H1 (cell line): ENCODE results near the gene F8. TPM values are rescaled to one million over a fixed set of nuclear protein-coding genes. Genes with fewer than 3 reads are reported as not detected.

Source experiments
- CTCF ChIA-PET: fragments of 300-600 bp; sonication (Branson Sonifier 250); formaldehyde crosslinking; loops from one replicate; lab custom pipeline; 2021; ENCODE audit not compliant: partially characterized antibody; lab: Charles Lee
- POLR2A ChIA-PET: fragments of 300-600 bp; sonication (Branson Sonifier 250); formaldehyde crosslinking; loops from one replicate; lab custom pipeline; 2021; ENCODE audit warnings: inconsistent platforms; ENCODE audit not compliant: partially characterized antibody; lab: Charles Lee
- DNase-seq, 2 experiments: peaks; one replicate each; pipeline versions ENCODE4 v3.0.0 to v3.0.0-alpha.2; 2010 to 2022; ENCODE audit warnings: low spot score in 2 of 2, low read depth in 1 of 2, mixed read lengths in 1 of 2
- FAIRE-seq: peaks from 2 replicates; lab custom pipeline; 2011; peaks lifted over from hg19 to GRCh38; lab: Jason Lieb, UNC
- H2AFZ ChIP-seq: 2 replicates; pipeline ENCODE4 v1.8.1; 2012; ENCODE audit warnings: low read length, inconsistent platforms
- H2AK5ac ChIP-seq: 2 replicates; pipeline ENCODE4 v1.6.1; 2013; ENCODE audit warnings: low read depth, low read length
- H2BK120ac ChIP-seq: replicated peaks from 2 replicates; pipeline ENCODE3; 2013; ENCODE audit warnings: low read depth, low read length, inconsistent platforms
- H2BK12ac ChIP-seq: 2 replicates; pipeline ENCODE4 v1.6.1; 2013; ENCODE audit warnings: low read depth, low read length
- H2BK15ac ChIP-seq: 2 replicates; pipeline ENCODE4 v1.6.1; 2013; ENCODE audit warnings: low read length
- H2BK20ac ChIP-seq: 2 replicates; pipeline ENCODE4 v1.6.1; 2013; ENCODE audit warnings: low read length
- H2BK5ac ChIP-seq: 2 replicates; pipeline ENCODE4 v1.6.1; 2013; ENCODE audit warnings: low read depth, low read length
- H3K14ac ChIP-seq: 2 replicates; pipeline ENCODE4 v1.6.1; 2013; ENCODE audit warnings: inconsistent platforms; ENCODE audit not compliant: insufficient read length
- H3K18ac ChIP-seq: 2 replicates; pipeline ENCODE4 v1.6.1; 2013; ENCODE audit warnings: low read length; ENCODE audit errors: extremely low read depth
- H3K23ac ChIP-seq: 2 replicates; pipeline ENCODE4 v1.6.1; 2013; ENCODE audit warnings: inconsistent platforms; ENCODE audit not compliant: insufficient read length
- H3K23me2 ChIP-seq: 2 replicates; pipeline ENCODE4 v1.6.1; 2013; ENCODE audit warnings: low read depth, low read length
- H3K27ac ChIP-seq: 2 replicates; pipeline ENCODE4 v1.6.1; 2011; ENCODE audit warnings: low read depth, low read length, inconsistent platforms
- H3K27me3 ChIP-seq, 4 experiments: replicated peaks in 1 of 4; 1 replicate in 1 of 4; 2 replicates in 3 of 4; pipeline versions ENCODE4 v1.6.1 to v1.8.1; 2011 to 2013; ENCODE audit warnings: low read length in 3 of 4, mild to moderate bottlenecking in 3 of 4, inconsistent platforms in 2 of 4, mixed read lengths in 2 of 4, moderate library complexity in 1 of 4; ENCODE audit not compliant: control insufficient read depth in 3 of 4, insufficient read depth in 3 of 4; ENCODE audit errors: extremely low read depth in 1 of 4
- H3K36me3 ChIP-seq, 4 experiments: 2 replicates each; pipeline versions ENCODE4 v1.6.1 to v1.8.1; 2011 to 2013; ENCODE audit warnings: mild to moderate bottlenecking in 4 of 4, low read length in 3 of 4, moderate library complexity in 2 of 4, control low read depth in 1 of 4, inconsistent platforms in 1 of 4; ENCODE audit not compliant: insufficient read depth in 4 of 4, control insufficient read depth in 2 of 4
- H3K4ac ChIP-seq: replicated peaks from 2 replicates; pipeline ENCODE3; 2013; ENCODE audit warnings: low read length, low read depth, mixed read lengths, inconsistent platforms; ENCODE audit not compliant: insufficient read length
- H3K4me1 ChIP-seq, 4 experiments: replicated peaks in 1 of 4; 1 replicate in 1 of 4; 2 replicates in 3 of 4; pipeline versions ENCODE4 v1.6.1 to v1.8.1; 2011 to 2013; ENCODE audit warnings: low read length in 3 of 4, inconsistent platforms in 2 of 4, mixed read lengths in 1 of 4; ENCODE audit not compliant: insufficient read depth in 4 of 4, control insufficient read depth in 3 of 4
- H3K4me2 ChIP-seq, 2 experiments: 2 replicates each; pipeline versions ENCODE4 v1.6.1 to v1.8.1; 2011 to 2013; ENCODE audit warnings: low read depth in 2 of 2, low read length in 2 of 2, control low read depth in 1 of 2, inconsistent platforms in 1 of 2, mild to moderate bottlenecking in 1 of 2; ENCODE audit not compliant: insufficient read depth in 1 of 2
- H3K4me3 ChIP-seq, 4 experiments: fragments of 200-600, 300-600 bp in 1 of 4; sonication (generic), shearing (Covaris generic), sonication (Bioruptor Twin) in 1 of 4; 2 replicates each; pipeline versions ENCODE4 v1.5.1 to v1.8.1; 2011 to 2016; ENCODE audit warnings: low read length in 4 of 4, low read depth in 3 of 4, control low read depth in 2 of 4, inconsistent platforms in 2 of 4, mild to moderate bottlenecking in 2 of 4, mixed read lengths in 1 of 4, moderate library complexity in 1 of 4; ENCODE audit not compliant: insufficient read depth in 2 of 4; ENCODE audit errors: extremely low read depth in 1 of 4
- H3K56ac ChIP-seq: replicated peaks from 2 replicates; pipeline ENCODE3; 2013; ENCODE audit warnings: low read depth, mild to moderate bottlenecking, mixed read lengths, low read length, inconsistent platforms; ENCODE audit not compliant: insufficient read length
- H3K79me1 ChIP-seq: 2 replicates; pipeline ENCODE4 v1.6.1; 2013; ENCODE audit warnings: low read depth, low read length, control low read depth
- H3K79me2 ChIP-seq, 2 experiments: 2 replicates each; pipeline versions ENCODE4 v1.6.1 to v1.8.1; 2012 to 2013; ENCODE audit warnings: low read length in 2 of 2, mild to moderate bottlenecking in 2 of 2, inconsistent platforms in 1 of 2; ENCODE audit not compliant: insufficient read depth in 2 of 2, control insufficient read depth in 1 of 2
- H3K9ac ChIP-seq, 4 experiments: replicated peaks in 1 of 4; 1 replicate in 1 of 4; 2 replicates in 3 of 4; pipeline versions ENCODE4 v1.6.1 to v1.8.1; 2011 to 2013; ENCODE audit warnings: low read depth in 3 of 4, low read length in 3 of 4, control low read depth in 2 of 4, mild to moderate bottlenecking in 2 of 4, moderate library complexity in 2 of 4, inconsistent platforms in 1 of 4; ENCODE audit errors: extremely low read depth in 1 of 4
- H3K9me3 ChIP-seq, 2 experiments: 2 replicates each; pipeline versions ENCODE4 v1.6.1 to v1.8.1; 2012 to 2013; ENCODE audit warnings: mild to moderate bottlenecking in 2 of 2, moderate library complexity in 2 of 2, control low read depth in 1 of 2, inconsistent platforms in 1 of 2, low read depth in 1 of 2, low read length in 1 of 2, mixed read lengths in 1 of 2; ENCODE audit not compliant: insufficient read depth in 2 of 2
- H4K20me1 ChIP-seq, 2 experiments: replicated peaks in 1 of 2; 2 replicates each; pipeline versions ENCODE3 to v1.8.1; 2011 to 2013; ENCODE audit warnings: inconsistent platforms in 2 of 2, low read length in 2 of 2, mild to moderate bottlenecking in 1 of 2; ENCODE audit not compliant: insufficient read depth in 2 of 2, control insufficient read depth in 1 of 2
- H4K5ac ChIP-seq: 2 replicates; pipeline ENCODE4 v1.6.1; 2013; ENCODE audit warnings: low read length, low read depth, mixed read lengths, inconsistent platforms; ENCODE audit not compliant: insufficient read length
- H4K8ac ChIP-seq: 2 replicates; pipeline ENCODE4 v1.8.0; 2013; ENCODE audit warnings: mild to moderate bottlenecking, moderate library complexity, low read length, inconsistent platforms; ENCODE audit not compliant: insufficient read depth; ENCODE audit errors: extremely low read depth
- H4K91ac ChIP-seq: replicated peaks from 2 replicates; pipeline ENCODE3; 2013; ENCODE audit warnings: low read length, mixed read lengths, inconsistent platforms; ENCODE audit not compliant: insufficient read length
- BCL11A ChIP-seq, 2 experiments: IDR thresholded peaks; one replicate each; pipeline ENCODE4 v1.6.1; 2011; ENCODE audit warnings: low read depth in 2 of 2, low read length in 2 of 2, mild to moderate bottlenecking in 2 of 2
- CHD1 ChIP-seq: IDR thresholded peaks from 2 replicates; pipeline ENCODE4 v1.6.1; 2012; ENCODE audit warnings: low read depth, low read length, improper control_type of control experiment
- GTF2F1 ChIP-seq: IDR thresholded peaks from 2 replicates; pipeline ENCODE4 v1.6.1; 2012; ENCODE audit warnings: low read depth, low read length, improper control_type of control experiment, borderline replicate concordance
- MAX ChIP-seq: IDR thresholded peaks from 2 replicates; pipeline ENCODE4 v1.6.1; 2012; ENCODE audit warnings: inconsistent platforms
- POLR2A ChIP-seq, 2 experiments: IDR thresholded peaks; 1 replicate in 1 of 2; 2 replicates in 1 of 2; pipeline ENCODE4 v1.6.1; 2011; ENCODE audit warnings: low read depth in 2 of 2, low read length in 2 of 2, mild to moderate bottlenecking in 2 of 2; ENCODE audit errors: control extremely low read depth in 1 of 2
- SAP30 ChIP-seq: fragments of 300-600 bp; sonication (generic); IDR thresholded peaks from 2 replicates; pipeline ENCODE4 v1.7.1; 2012; ENCODE audit warnings: low read length, moderate library complexity, mild to moderate bottlenecking, inconsistent platforms; ENCODE audit not compliant: insufficient read depth, insufficient replicate concordance
- WGBS, 2 experiments: shearing (Covaris generic) in 1 of 2; methylation state at CpG; one replicate each; pipeline versions ENCODE4 v1.1.6 to v1.1.7; 2013 to 2015; ENCODE audit warnings: low lambda C conversion rate in 2 of 2, mixed read lengths in 2 of 2, inconsistent platforms in 1 of 2, low coverage in 1 of 2, missing lambda C conversion rate in 1 of 2; ENCODE audit not compliant: insufficient replicate concordance in 2 of 2, insufficient coverage in 1 of 2, insufficient read length in 1 of 2; ENCODE audit errors: extremely low coverage in 1 of 2, missing lambda C conversion rate in 1 of 2; 5-methylcytosine and 5-hydroxymethylcytosine counted together
- polyA plus RNA-seq, 7 experiments: library from polyadenylated mRNA; depleted of rRNA in 3 of 7; stranded (reverse) in 5 of 7; unstranded in 2 of 7; fragments of >200 nt in 5 of 7; fragments of 200-250 nt in 2 of 7; gene quantifications; 1 replicate in 5 of 7; 2 replicates in 1 of 7; 4 replicates in 1 of 7; pipeline versions ENCODE4 v1.2.1 to v1.2.3, GENCODE V29; 2011 to 2013; ENCODE audit warnings: missing spikeins in 2 of 7, mixed read lengths in 2 of 7
- total RNA-seq: library from RNA; stranded (reverse); fragmentation: NEBNext Ultra II Directional; extraction: Animal tissue kit (Norgen Biotek cat#: 25700); gene quantifications from 2 replicates; pipeline ENCODE4 v1.2.1, GENCODE V29; 2021

The F8 gene
- total and polyA plus RNA-seq, 2 of the 8 experiments (the other 6 are each of a cell fraction or from before 2014, with no cell fraction given) = 1.1 to 2.6 TPM

GRCh38 chrX:154834562-154834961 lies 188.0 kb downstream of the F8 start, which contains the start of gene SMIM9:
SMIM9 (minus strand) TSS chrX:154834662; CDS start chrX:154830856, 3,806 bp downstream.
- Histone ChIP-seq H2AFZ (no peak within 1 kb of the TSS), H2BK120ac (no peak within 1 kb of the TSS), H3K36me3 (no peaks in the 10 kb centered on the region), H2BK12ac (no peak within 1 kb of the TSS), H3K4ac (no peak within 1 kb of the TSS), H3K4me2 (no peak within 1 kb of the TSS), H3K23me2 (no peaks in the 10 kb centered on the region), H3K9me3 (no peaks in the 10 kb centered on the region), H2BK20ac (no peak within 1 kb of the TSS), H3K56ac (no peak within 1 kb of the TSS), H3K27ac (no peak within 1 kb of the TSS), H3K9ac (no peak within 1 kb of the TSS), H3K27me3 (no peaks in the 10 kb centered on the region), H4K8ac (no peak within 1 kb of the TSS), H3K18ac (no peak within 1 kb of the TSS), H4K5ac (no peak within 1 kb of the TSS), H3K14ac (no peak within 1 kb of the TSS), H3K4me3 (no peak within 1 kb of the TSS), H2AK5ac (no peak within 1 kb of the TSS), H4K91ac (no peak within 1 kb of the TSS), H4K20me1 (no peaks in the 10 kb centered on the region)
- no peak for FAIRE-seq
- CTCF ChIA-PET = no interaction called here
- DNase-seq = no peak
- POLR2A ChIA-PET = interaction anchor here (0.8 to 1.4 kb wide), 2 partner anchors 55 to 72 kb away, joined by 3 to 4 read pairs; partner anchors contain the start of gene DKC1
- TF ChIP-seq POLR2A (IDR thresholded peaks at IDR 0.05; ENCODE audit: control extremely low read depth in 1 of 2, low read depth in 2 of 2, low read length in 2 of 2) (no peak), MAX (no peak), SAP30 (no peak), CHD1 (no peak), BCL11A (IDR thresholded peaks at IDR 0.05; ENCODE audit: low read depth in 2 of 2, low read length in 2 of 2) (no peak), GTF2F1 (no peak)
- TF ChIP-seq, all 59 proteins: peak for 0
- H2BK15ac ChIP-seq = no peak within 1 kb of the TSS
- H3K4me1 ChIP-seq = no peaks in the 10 kb centered on the region
- no peak within 1 kb of the TSS for H3K23ac ChIP-seq
- H3K79me2 ChIP-seq = no peaks in the 10 kb centered on the region
- 90% methylated on average over 2 of the region's 3 CpGs; no CpG with 5 or more reads in 1 of the 2 experiments for WGBS, 2 experiments
- no peaks in the 10 kb centered on the region for H3K79me1 ChIP-seq
- H2BK5ac ChIP-seq = no peak within 1 kb of the TSS
